Measurements from ENCODE around the gene HBB. TPM values are rescaled to one million over a fixed set of nuclear protein-coding genes. Genes with fewer than 3 reads are reported as not detected.
"Not testable (repeated sequence)": the region's sequence is repeated elsewhere in the genome, so short reads cannot be mapped to it uniquely, and the experiment has no call there.

Gene HBB
- total RNA-seq, 4 donors from 2014 or later = 2.5 to 214 (median 107) TPM

GRCh38 chr11:5253440-5253839 lies 26.6 kb upstream of the HBB start:
- H3K36me3 ChIP-seq; H3K4me1 ChIP-seq; H3K9me3 ChIP-seq; H3K4me3 ChIP-seq (replicated peaks in 1 of 3); H3K27ac ChIP-seq; DNase-seq; intact Hi-C loops (cut with DNase I); H3K27me3 ChIP-seq: not testable (repeated sequence)
- 87 to 89% methylated on average over 5 of the region's 5 CpGs for WGBS, 2 donors

- no peaks in the 10 kb centered on the region for H3K36me3 ChIP-seq
- WGBS, 2 donors = 74 to 81% methylated on average over 1 of the region's 1 CpG
- no peak for DNase-seq
- TF ChIP-seq CTCF (IDR thresholded peaks at IDR 0.05) (no peak), POLR2A (IDR thresholded peaks at IDR 0.05) (no peak)
- intact Hi-C loops (cut with DNase I) = no loop called here
- H3K27me3 ChIP-seq = no peaks in the 10 kb centered on the region
- H3K9me3 ChIP-seq = no peaks in the 10 kb centered on the region
- no peak overlapping the region for H3K27ac ChIP-seq
- no peak overlapping the region for H3K4me3 ChIP-seq (replicated peaks in 1 of 3)
- no peaks in the 10 kb centered on the region for H3K4me1 ChIP-seq
Measured at GRCh38 chr11:5252919-5253265, 26.0 kb upstream of the HBB start.

- H3K36me3 ChIP-seq = no peaks in the 10 kb centered on the region
- no peaks in the 10 kb centered on the region for H3K9me3 ChIP-seq
- H3K27me3 ChIP-seq = no peaks in the 10 kb centered on the region
- no peak for TF ChIP-seq POLR2A (IDR thresholded peaks at IDR 0.05)
- no peak for DNase-seq
- H3K27ac ChIP-seq = no peak overlapping the region
- WGBS, 2 donors = 69 to 79% methylated on average over 9 of the region's 9 CpGs
- intact Hi-C loops (cut with DNase I) = no loop called here
- H3K4me3 ChIP-seq (replicated peaks in 1 of 3) = no peak overlapping the region
- no peaks in the 10 kb centered on the region for H3K4me1 ChIP-seq
Measured at GRCh38 chr11:5252192-5252918, 25.5 kb upstream of the HBB start.

- WGBS, 2 donors = 69 to 71% methylated on average over 2 of the region's 2 CpGs
- no peak for TF ChIP-seq CTCF (IDR thresholded peaks at IDR 0.05)
- no peak for TF ChIP-seq POLR2A (IDR thresholded peaks at IDR 0.05)
- no peaks in the 10 kb centered on the region for H3K4me1 ChIP-seq
- no peak overlapping the region for H3K27ac ChIP-seq
- no peak overlapping the region for H3K4me3 ChIP-seq (replicated peaks in 1 of 3)
- intact Hi-C loops (cut with DNase I) = no loop called here
- H3K36me3 ChIP-seq = no peaks in the 10 kb centered on the region
- no peaks in the 10 kb centered on the region for H3K9me3 ChIP-seq
- no peak for DNase-seq
- H3K27me3 ChIP-seq = no peaks in the 10 kb centered on the region
Measured at GRCh38 chr11:5251746-5252145, 24.9 kb upstream of the HBB start.

GRCh38 chr11:5250543-5251204 lies 23.8 kb upstream of the HBB start:
- Histone ChIP-seq H3K36me3 (no peaks in the 10 kb centered on the region), H3K27ac (no peak overlapping the region), H3K4me3 (replicated peaks in 1 of 3) (no peak overlapping the region), H3K4me1 (no peaks in the 10 kb centered on the region), H3K9me3 (no peaks in the 10 kb centered on the region), H3K27me3 (no peaks in the 10 kb centered on the region)
- WGBS, 2 donors = 86% methylated on average over 4 of the region's 4 CpGs
- intact Hi-C loops (cut with DNase I) = no loop called here
- no peak for DNase-seq
- TF ChIP-seq CTCF (IDR thresholded peaks at IDR 0.05) = no peak
- TF ChIP-seq POLR2A (IDR thresholded peaks at IDR 0.05) = no peak

GRCh38 chr11:5249807-5250396 lies 23.0 kb upstream of the HBB start, which contains the start of gene HBG1:
HBG1 (minus strand) TSS chr11:5249857; CDS start chr11:5249804, 53 bp downstream.
- H3K4me1 ChIP-seq; H3K36me3 ChIP-seq; DNase-seq; H3K4me3 ChIP-seq (replicated peaks in 1 of 3); H3K9me3 ChIP-seq; H3K27ac ChIP-seq; H3K27me3 ChIP-seq; intact Hi-C loops (cut with DNase I): not testable (repeated sequence)
- WGBS, 2 donors = 72 to 85% methylated on average over 4 of the region's 9 CpGs

GRCh38 chr11:5248498-5248897 lies 21.6 kb upstream of the HBB start:
- H3K27ac ChIP-seq; H3K36me3 ChIP-seq; H3K4me3 ChIP-seq (replicated peaks in 1 of 3); DNase-seq; H3K4me1 ChIP-seq; H3K9me3 ChIP-seq; intact Hi-C loops (cut with DNase I); H3K27me3 ChIP-seq: not testable (repeated sequence)
- WGBS, 2 donors = 84 to 89% methylated on average over 7 of the region's 7 CpGs

Data from thyroid gland (tissue), 4 donors.